Astrocyte (in vitro differentiated cells and primary cell): ENCODE results near the gene SPANXN2. TPM values are rescaled to one million over a fixed set of nuclear protein-coding genes. Genes with fewer than 3 reads are reported as not detected.

Experiments used
- DNase-seq: peaks from one replicate; pipeline ENCODE4 v3.0.0-alpha.2; 2010; ENCODE audit warnings: low read depth
- FAIRE-seq: peaks from 2 replicates; lab custom pipeline; 2011; peaks lifted over from hg19 to GRCh38; lab: Jason Lieb, UNC
- H2AFZ ChIP-seq: 2 replicates; pipeline ENCODE4 v1.6.0; 2012; ENCODE audit warnings: low read depth, low read length, inconsistent platforms
- H3K27ac ChIP-seq: 2 replicates; pipeline ENCODE4 v1.5.1; 2011; ENCODE audit warnings: low read depth, low read length, inconsistent platforms
- H3K27me3 ChIP-seq: 2 replicates; pipeline ENCODE4 v1.6.0; 2011; ENCODE audit warnings: low read length, inconsistent platforms; ENCODE audit not compliant: insufficient read depth
- H3K36me3 ChIP-seq: 2 replicates; pipeline ENCODE4 v1.5.1; 2011; ENCODE audit warnings: low read length, inconsistent platforms; ENCODE audit not compliant: insufficient read depth
- H3K4me1 ChIP-seq: 2 replicates; pipeline ENCODE4 v1.5.1; 2011; ENCODE audit warnings: low read length, inconsistent platforms; ENCODE audit not compliant: insufficient read depth
- H3K4me2 ChIP-seq: 2 replicates; pipeline ENCODE4 v1.6.0; 2012; ENCODE audit warnings: low read length, inconsistent platforms
- H3K4me3 ChIP-seq: 2 replicates; pipeline ENCODE4 v1.5.1; 2011; ENCODE audit warnings: low read depth, mild to moderate bottlenecking, low read length, inconsistent platforms; ENCODE audit not compliant: insufficient read depth
- H3K79me2 ChIP-seq: 2 replicates; pipeline ENCODE4 v1.6.0; 2012; ENCODE audit warnings: mild to moderate bottlenecking, low read length, inconsistent platforms; ENCODE audit not compliant: insufficient read depth
- H3K9ac ChIP-seq: 2 replicates; pipeline ENCODE4 v1.6.0; 2012; ENCODE audit warnings: mild to moderate bottlenecking, low read length, inconsistent platforms
- H3K9me3 ChIP-seq: 2 replicates; pipeline ENCODE4 v1.5.1; 2012; ENCODE audit warnings: low read depth, mild to moderate bottlenecking, low read length, inconsistent platforms; ENCODE audit not compliant: insufficient read depth
- H4K20me1 ChIP-seq: 2 replicates; pipeline ENCODE4 v1.6.0; 2012; ENCODE audit warnings: low read length, inconsistent platforms; ENCODE audit not compliant: insufficient read depth
- H3K27ac Mint-ChIP-seq: one replicate; pipeline ENCODE4 v1.8.0; 2021; ENCODE audit warnings: mild to moderate bottlenecking, mixed read lengths; ENCODE audit not compliant: unreplicated experiment
- H3K27me3 Mint-ChIP-seq: one replicate; pipeline ENCODE4 v1.8.0; 2021; ENCODE audit warnings: low read depth, mixed read lengths; ENCODE audit not compliant: unreplicated experiment
- H3K36me3 Mint-ChIP-seq: one replicate; pipeline ENCODE4 v1.8.0; 2021; ENCODE audit warnings: low read depth, mixed read lengths; ENCODE audit not compliant: unreplicated experiment
- H3K4me1 Mint-ChIP-seq: one replicate; pipeline ENCODE4 v1.8.0; 2021; ENCODE audit warnings: low read depth, mixed read lengths; ENCODE audit not compliant: unreplicated experiment
- H3K4me3 Mint-ChIP-seq: one replicate; pipeline ENCODE4 v1.8.0; 2021; ENCODE audit warnings: mild to moderate bottlenecking, moderate library complexity, mixed read lengths; ENCODE audit not compliant: unreplicated experiment
- H3K9me3 Mint-ChIP-seq: one replicate; pipeline ENCODE4 v1.8.0; 2021; ENCODE audit warnings: mild to moderate bottlenecking, mixed read lengths; ENCODE audit not compliant: unreplicated experiment
- EZH2 ChIP-seq: IDR thresholded peaks from 2 replicates; pipeline ENCODE4 v1.6.1; 2012; ENCODE audit warnings: mild to moderate bottlenecking, low read length, inconsistent platforms; ENCODE audit not compliant: insufficient read depth
- total RNA-seq: library from RNA; stranded (reverse); gene quantifications from 2 replicates; pipeline ENCODE4 v1.2.1, GENCODE V29; 2021
- TF ChIP-seq, protein P1 (sequence below): IDR thresholded peaks from 2 replicates; pipeline ENCODE4 v1.5.1; 2011; ENCODE audit warnings: low read depth, mild to moderate bottlenecking, inconsistent platforms, low read length, moderate library complexity; ENCODE audit not compliant: insufficient read depth

SPANXN2 gene
- total RNA-seq, 1 donor from 2014 or later = not detected

DNA sequence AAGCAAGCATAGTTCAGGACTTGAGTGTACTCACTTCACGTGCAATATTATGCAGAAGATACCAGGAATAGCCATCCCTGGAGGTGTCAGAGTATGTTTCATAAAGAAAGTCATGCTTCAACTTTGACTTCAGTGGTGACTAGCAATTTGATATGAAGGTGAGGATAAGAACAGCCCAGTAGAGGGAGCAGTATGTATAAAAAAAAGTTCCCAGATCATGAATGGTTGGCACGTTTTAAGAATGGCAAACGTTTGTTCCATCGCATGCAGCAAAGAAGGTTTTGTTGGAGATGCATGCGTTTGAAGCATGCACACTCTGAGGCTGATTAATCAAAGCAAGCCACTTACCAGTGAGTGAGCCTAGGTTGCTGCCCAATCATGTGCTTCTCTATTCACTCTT, 51.2 kb downstream of the SPANXN2 start:
- TF ChIP-seq EZH2 = no peak
- TF ChIP-seq, protein P1, sequence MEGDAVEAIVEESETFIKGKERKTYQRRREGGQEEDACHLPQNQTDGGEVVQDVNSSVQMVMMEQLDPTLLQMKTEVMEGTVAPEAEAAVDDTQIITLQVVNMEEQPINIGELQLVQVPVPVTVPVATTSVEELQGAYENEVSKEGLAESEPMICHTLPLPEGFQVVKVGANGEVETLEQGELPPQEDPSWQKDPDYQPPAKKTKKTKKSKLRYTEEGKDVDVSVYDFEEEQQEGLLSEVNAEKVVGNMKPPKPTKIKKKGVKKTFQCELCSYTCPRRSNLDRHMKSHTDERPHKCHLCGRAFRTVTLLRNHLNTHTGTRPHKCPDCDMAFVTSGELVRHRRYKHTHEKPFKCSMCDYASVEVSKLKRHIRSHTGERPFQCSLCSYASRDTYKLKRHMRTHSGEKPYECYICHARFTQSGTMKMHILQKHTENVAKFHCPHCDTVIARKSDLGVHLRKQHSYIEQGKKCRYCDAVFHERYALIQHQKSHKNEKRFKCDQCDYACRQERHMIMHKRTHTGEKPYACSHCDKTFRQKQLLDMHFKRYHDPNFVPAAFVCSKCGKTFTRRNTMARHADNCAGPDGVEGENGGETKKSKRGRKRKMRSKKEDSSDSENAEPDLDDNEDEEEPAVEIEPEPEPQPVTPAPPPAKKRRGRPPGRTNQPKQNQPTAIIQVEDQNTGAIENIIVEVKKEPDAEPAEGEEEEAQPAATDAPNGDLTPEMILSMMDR = no peak
- Histone ChIP-seq H3K79me2 (no peaks in the 10 kb centered on the region), H3K27me3 (no peaks in the 10 kb centered on the region), H3K36me3 (no peaks in the 10 kb centered on the region), H3K27ac (no peak overlapping the region), H3K9ac (no peak overlapping the region), H3K4me1 (no peaks in the 10 kb centered on the region), H3K9me3 (no peaks in the 10 kb centered on the region), H2AFZ (no peak overlapping the region), H4K20me1 (no peaks in the 10 kb centered on the region), H3K4me2 (no peak overlapping the region), H3K4me3 (no peak overlapping the region)
- Mint-ChIP-seq H3K36me3 (no peaks in the 10 kb centered on the region), H3K27ac (no peak overlapping the region), H3K9me3 (no peaks in the 10 kb centered on the region), H3K4me1 (no peaks in the 10 kb centered on the region), H3K4me3 (no peak overlapping the region), H3K27me3 (no peaks in the 10 kb centered on the region)
- FAIRE-seq (peak; percentile 37), DNase-seq (no peak)

GRCh38 chrX:143664302-143664701, 56.2 kb downstream of the SPANXN2 start:
- Histone ChIP-seq H3K4me2 (no peak overlapping the region), H4K20me1 (no peaks in the 10 kb centered on the region), H3K4me3 (no peak overlapping the region), H3K9ac (no peak overlapping the region), H3K27me3 (no peaks in the 10 kb centered on the region), H3K36me3 (no peaks in the 10 kb centered on the region), H3K4me1 (no peaks in the 10 kb centered on the region), H3K9me3 (no peaks in the 10 kb centered on the region), H3K79me2 (no peaks in the 10 kb centered on the region), H3K27ac (no peak overlapping the region), H2AFZ (no peak overlapping the region)
- Mint-ChIP-seq H3K4me1 (no peaks in the 10 kb centered on the region), H3K36me3 (no peaks in the 10 kb centered on the region), H3K27me3 (no peaks in the 10 kb centered on the region), H3K4me3 (no peak overlapping the region), H3K27ac (no peak overlapping the region), H3K9me3 (no peaks in the 10 kb centered on the region)
- no peak for DNase-seq
- TF ChIP-seq EZH2 = no peak
- TF ChIP-seq, protein P1 = peak; percentile 35
- no peak for FAIRE-seq

GRCh38 chrX:143663755-143664154, 56.8 kb downstream of the SPANXN2 start:
- no peaks in the 10 kb centered on the region for H3K36me3 ChIP-seq
- no peak overlapping the region for H3K4me3 ChIP-seq
- no peaks in the 10 kb centered on the region for H3K4me1 Mint-ChIP-seq
- no peaks in the 10 kb centered on the region for H3K27me3 ChIP-seq
- no peaks in the 10 kb centered on the region for H3K4me1 ChIP-seq
- TF ChIP-seq, protein P1 = no peak
- no peak for TF ChIP-seq EZH2
- no peak overlapping the region for H3K27ac Mint-ChIP-seq
- no peak overlapping the region for H3K9ac ChIP-seq
- H3K27me3 Mint-ChIP-seq = no peaks in the 10 kb centered on the region
- H3K79me2 ChIP-seq = no peaks in the 10 kb centered on the region
- no peak overlapping the region for H3K27ac ChIP-seq
- no peaks in the 10 kb centered on the region for H4K20me1 ChIP-seq
- FAIRE-seq (no peak), DNase-seq (no peak)
- H2AFZ ChIP-seq = no peak overlapping the region
- H3K4me2 ChIP-seq = no peak overlapping the region
- no peaks in the 10 kb centered on the region for H3K9me3 Mint-ChIP-seq
- no peaks in the 10 kb centered on the region for H3K36me3 Mint-ChIP-seq
- no peaks in the 10 kb centered on the region for H3K9me3 ChIP-seq
- no peak overlapping the region for H3K4me3 Mint-ChIP-seq

Other genes with a start within 250 kb of the SPANXN2 start
- gene SPANXN3, start 203.3 kb downstream of the SPANXN2 start, total RNA-seq = not detected in 2 replicates
- gene SLITRK4, start 84.7 kb downstream of the SPANXN2 start, total RNA-seq = 2.7 and 3.7 TPM in 2 replicates
- gene UBE2NL, start 163.3 kb upstream of the SPANXN2 start, total RNA-seq = not detected in 2 replicates